Measurements from ENCODE around the gene FAM107B.
"Not testable (repeated sequence)": the region's sequence is repeated elsewhere in the genome, so short reads cannot be mapped to it uniquely, and the experiment has no call there.

FAM107B gene

GRCh38 chr10:14774797-14775196, at the start of gene FAM107B:
FAM107B (minus strand) TSS chr10:14774897; CDS start chr10:14774663, 234 bp downstream.
- DNase-seq: no peak

DNA sequence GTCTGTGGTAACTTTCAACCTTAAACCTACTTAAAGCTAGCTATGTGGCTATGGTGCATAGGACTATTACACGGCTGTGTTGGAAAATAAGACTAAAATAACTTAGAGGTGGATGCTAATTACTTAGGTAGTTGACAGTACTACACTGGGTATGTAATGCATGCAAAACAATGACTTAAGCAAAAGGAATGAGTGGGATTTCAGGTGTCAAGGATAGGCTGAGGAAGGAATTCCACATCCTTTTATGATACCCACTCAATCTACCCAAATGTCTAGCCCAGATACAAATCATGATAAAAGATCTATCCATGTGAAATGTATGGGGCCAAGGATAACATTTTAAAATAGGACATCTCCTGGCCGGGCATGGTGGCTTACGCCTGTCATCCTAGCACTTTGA, 49.3 kb upstream of the FAM107B start:
- DNase-seq: peak; percentile 14

DNA sequence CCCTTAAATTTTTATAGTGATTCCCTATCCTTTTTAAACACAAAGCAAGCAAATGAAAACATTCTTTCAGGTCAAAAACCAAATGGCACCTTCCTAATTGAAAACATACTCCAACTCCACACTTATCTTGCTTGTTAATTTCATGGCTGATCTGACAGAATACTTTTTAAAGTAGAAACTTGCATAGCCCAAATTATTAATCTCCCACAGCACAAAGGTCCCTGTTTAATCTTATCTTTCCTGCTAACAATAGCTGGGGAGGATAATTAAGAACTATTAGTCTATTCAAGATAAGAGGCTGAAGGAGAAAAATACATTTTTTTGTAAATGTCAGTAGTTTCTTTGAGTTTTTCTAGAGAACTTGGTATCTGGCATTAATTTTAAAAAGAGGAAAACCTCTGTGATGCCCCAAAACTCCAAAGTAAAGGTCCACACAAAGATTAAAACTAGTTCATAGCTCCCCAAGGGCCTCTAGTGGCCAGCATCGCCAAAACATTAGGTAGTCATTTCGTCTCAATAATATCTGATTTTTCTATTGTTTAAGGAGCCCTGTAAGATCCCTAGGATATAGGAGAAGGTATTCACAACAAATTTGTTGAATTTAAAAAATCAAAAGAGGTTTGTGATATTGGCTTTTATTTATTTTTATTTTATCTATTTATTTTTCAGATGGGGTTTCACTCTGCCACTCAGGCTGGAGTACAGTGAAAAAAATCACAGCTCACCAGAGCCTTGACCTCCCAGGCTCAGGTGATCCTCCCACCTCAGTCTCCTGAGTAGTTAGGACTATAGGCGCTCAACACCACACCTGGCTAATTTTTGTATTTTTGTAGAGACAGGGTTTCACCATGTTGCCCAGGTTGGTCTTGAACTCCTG, 48.4 kb upstream of the FAM107B start:
- DNase-seq: peak; percentile 40

DNA sequence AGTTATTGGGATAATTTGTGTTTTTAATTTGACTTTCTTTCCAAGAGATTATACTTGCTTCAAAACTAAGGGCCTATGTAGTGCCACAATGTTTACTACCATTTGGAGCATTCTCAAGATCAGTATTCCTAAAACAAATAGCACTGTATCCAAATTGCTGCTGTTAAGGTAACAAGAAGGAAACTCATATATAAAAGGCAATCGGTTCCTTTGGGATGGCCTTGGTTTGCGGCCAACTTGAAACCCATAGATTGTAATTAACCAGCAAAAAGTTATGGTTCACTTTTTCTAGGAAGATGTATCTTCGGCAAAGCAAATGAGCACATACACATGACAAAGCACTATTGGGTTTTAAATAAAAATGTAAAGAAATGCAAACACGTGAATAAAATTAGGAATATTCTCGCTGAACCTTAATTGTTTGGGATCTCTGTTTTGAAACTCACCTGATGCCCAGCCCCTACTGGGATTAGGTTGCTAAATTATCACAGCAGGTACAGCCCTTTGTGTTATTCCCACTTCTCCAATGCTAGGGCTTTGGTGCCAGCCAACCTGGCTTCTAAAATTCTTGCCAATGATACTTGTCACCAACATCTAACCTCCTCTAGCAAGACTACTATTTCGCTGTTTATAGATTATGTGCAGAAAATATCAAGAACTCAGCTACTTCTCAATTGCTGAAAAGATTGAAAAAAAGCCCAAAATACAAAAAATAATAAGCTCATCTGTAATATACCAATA, 47.1 kb upstream of the FAM107B start:
- no peak for DNase-seq

DNA sequence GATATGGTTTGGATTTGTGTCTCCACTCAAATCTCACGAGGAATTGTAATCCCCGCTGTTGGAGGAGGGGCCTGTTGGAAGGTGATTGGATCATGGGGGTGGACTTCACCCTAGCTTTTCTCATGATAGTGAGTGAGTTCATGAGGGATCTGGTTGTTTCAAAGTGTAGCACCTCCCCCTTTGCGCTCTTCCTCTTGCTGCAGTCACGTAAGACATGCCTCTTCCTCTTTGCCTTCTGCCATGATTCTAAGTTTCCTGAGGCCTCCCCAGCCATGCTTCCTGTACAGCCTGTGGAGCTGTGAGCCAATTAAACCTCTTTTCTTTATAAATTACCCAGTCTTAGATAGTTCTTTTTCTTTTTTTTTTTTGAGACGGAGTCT, 46.1 kb upstream of the FAM107B start:
- peak; percentile 83 for DNase-seq

- DNase-seq: peak; percentile 94
Observed at GRCh38 chr10:14820010-14820774, 45.5 kb upstream of the FAM107B start.

- DNase-seq: not testable (repeated sequence)
Observed at GRCh38 chr10:14816717-14817116, 42.0 kb upstream of the FAM107B start.

DNA sequence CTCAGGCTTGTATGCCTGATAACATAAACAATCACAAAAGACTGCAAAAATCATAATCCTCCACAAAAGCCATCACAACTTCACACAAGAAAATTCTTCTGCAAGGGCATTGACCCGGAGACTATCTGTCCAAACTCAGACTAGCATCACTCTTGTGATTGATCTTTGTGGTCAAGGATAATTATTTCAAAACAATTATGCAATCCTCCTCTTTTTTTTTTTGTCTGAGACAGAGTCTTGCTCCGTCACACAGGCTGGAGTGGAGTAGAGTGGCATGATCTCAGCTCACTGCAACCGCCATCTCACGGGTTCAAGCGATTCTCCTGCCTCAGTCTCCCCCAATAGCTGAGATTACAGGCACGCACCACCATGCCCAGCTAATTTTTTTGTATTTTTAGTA, 41.0 kb upstream of the FAM107B start:
- no peak for DNase-seq

- peak; percentile 15 for DNase-seq
Observed at GRCh38 chr10:14812271-14812670, 37.6 kb upstream of the FAM107B start.

DNA sequence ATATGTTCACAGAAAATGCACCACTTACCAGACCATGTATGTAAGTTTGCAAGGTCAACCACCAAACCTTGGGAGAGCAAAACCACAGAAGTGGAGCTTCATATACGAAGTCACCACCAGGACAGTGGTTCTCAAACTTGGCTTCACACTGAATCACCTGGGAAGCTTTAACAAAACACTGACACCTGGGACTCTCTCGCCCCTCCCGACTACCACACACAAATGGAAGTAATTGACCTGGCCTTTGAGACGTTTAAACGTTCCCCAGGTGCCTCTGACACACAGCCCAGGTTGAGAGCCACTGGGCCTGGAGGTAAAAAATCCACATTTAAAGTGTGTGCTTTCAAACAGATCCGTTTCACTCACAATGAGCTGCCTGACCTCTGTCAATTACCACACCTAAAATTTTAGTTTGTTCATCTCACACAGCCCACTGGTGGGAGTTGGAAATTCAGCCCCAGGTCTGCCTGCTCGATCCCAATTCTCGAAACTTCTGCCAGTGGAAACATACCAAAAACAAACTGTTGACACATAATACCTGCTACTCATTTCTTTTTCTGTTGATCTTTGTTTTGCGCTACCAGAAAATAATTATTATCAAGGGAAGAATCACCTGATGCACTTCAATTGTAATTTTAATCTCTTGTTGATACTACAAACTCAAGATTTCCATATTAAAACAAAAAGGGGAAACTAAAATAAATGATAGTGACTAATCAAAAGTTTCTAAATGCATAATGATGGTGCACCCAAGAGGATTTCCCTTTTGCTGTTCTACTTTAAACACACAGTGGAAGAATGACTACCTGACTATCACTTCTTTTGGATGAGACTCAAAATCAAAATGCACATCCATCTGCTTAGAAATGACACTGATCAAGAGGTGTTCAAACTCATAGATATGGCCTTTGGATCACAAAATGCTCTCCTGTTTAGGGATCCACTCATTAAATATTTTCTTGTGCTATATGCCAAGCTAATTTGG, 36.6 kb upstream of the FAM107B start:
- no peak for DNase-seq

DNA sequence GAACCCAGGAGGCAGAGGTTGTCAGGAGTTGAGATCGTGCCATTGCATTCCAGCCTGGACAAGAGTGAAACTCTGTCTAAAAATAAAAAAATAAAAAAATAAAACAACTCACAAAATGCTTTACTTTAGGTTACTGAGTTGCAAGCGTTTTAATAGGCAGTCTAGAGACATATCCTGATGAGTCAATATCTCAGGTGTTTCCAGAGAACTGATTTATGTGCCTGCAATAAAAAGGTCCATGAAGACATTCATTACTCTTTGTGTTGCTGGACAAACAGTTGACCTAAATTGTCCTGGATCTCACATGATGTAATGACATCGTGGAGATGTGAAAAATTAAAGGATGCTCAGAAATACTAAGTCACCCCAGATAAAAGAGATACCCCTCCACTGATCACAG, 31.6 kb upstream of the FAM107B start:
- no peak for DNase-seq

DNA sequence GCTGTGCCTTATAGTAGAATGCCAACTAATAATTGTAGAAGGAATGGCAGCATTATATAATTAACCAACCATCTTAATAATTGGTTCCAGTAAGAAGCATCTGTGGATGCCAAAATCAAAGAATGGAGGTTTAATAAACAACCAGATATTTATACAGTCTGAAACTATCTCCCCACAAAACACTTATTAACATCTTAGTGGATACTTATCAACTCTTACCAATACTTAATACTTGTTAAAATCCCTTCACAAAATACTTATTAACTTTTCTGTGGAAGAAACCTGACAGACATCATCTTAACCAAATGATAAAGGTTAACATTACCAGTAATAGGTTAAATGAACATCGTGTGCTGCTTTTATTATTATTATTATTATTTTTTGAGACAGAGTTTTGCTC, 29.1 kb upstream of the FAM107B start:
- DNase-seq: no peak

DNA sequence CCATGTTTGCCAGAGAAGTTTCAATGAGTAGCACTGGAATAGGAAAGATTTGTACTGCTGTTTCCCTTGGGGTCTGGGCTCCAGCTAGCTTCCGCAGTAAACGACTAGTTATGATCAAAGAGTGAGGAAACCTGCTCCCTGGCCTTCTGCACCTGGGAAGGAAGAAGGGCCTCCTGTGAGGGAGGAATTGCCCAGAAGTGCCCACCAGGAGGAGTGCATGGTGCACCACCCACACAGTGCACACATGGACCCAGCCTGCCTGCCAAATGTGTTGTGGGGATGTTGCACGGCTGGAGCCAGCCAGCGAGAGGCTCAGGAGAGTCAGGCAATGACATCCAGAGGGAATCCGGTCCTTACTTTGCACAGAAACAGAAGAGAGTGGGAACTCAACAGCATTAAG, 27.0 kb upstream of the FAM107B start:
- DNase-seq: peak; percentile 10

GRCh38 chr10:14800397-14800796, 25.7 kb upstream of the FAM107B start:
- no peak for DNase-seq

GRCh38 chr10:14798636-14799035, 23.9 kb upstream of the FAM107B start:
- no peak for DNase-seq

GRCh38 chr10:14787938-14788337, 13.2 kb upstream of the FAM107B start:
- no peak for DNase-seq

GRCh38 chr10:14784459-14785055, 9.9 kb upstream of the FAM107B start:
- no peak for DNase-seq

DNA sequence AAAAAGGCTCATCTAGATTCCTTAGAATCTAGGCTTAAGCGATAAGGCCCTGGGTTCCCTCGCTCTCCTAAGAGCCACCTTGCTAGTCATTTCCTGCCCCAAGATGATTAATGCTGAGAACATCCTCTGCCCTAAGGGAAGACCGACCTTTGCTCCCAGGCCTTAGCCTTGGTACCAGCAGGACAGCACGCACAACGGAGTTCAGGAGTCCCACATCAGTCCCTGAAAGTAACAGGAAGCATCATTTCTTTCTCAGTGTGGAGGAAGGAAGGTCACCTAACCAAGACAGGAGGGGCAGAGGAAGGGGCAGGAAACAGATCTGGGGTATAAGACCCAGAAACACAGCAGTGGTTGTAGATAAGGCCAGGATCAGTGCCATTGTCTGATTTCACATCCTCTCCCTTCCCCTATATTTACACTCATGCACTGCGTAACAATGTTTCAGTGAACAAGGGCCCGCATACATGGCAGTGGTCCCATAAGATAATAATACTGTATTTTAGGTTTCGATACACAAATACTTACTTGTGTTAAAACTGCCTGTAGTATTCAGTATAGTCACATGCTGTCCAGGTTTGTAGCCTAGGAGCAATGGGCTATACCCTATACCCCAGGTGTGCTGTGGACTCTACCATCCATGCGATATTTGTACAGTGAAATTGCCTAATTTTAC, 8.1 kb upstream of the FAM107B start:
- DNase-seq: peak; percentile 89

DNA sequence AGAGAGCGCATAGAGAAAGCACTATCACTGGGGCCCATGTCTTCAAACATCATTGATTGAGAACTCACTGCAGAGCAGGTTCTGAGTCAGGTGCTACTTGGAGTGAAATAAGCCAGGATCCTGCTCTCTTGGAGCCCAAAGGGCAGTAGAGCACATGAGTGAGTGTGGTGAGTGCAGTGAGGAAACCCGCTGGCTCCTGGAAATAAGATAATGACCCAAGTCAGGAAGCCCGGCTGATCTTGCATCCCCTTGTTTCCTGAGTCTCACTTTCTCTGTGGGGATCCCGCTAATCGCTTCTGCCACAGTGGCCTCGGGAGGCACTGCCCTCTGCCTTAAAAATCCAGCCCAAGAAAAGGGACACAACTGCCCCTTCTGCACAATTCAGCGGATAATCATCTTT, 7.1 kb upstream of the FAM107B start:
- no peak for DNase-seq

- DNase-seq: peak; percentile 15
Observed at GRCh38 chr10:14779001-14779651, 4.4 kb upstream of the FAM107B start.

DNA sequence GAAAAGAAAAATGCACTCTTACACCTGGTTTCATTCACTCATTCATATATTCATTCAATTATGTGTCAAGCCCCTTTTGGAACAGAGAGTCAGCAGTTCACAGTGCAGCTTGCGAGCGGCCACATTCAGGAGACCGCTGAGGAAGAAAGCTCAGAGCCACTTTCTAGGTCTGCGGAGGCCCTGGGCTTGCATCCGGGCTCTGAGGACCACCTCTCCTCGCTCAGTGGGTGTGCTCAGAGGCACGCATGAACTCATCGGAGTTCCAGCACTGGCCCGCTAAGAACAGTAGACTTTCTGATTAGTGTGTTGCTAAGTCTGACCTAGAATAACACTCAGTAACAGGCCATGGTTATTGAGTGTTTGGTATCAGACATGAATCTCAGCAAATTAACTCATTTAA, 1.8 kb upstream of the FAM107B start:
- no peak for DNase-seq

Data from NCI-H226 (cell line).